Stomach smooth muscle (tissue), 2 donors: ENCODE results near the gene DCST1.

Experiments used
- H3K27ac ChIP-seq: one replicate; pipeline ENCODE4 v1.7.0; 2013; ENCODE audit warnings: mild to moderate bottlenecking, low read length, inconsistent platforms
- H3K27me3 ChIP-seq, 2 donors: one replicate each; pipeline ENCODE4 v1.7.0; 2013; ENCODE audit warnings: low read length in 2 of 2; ENCODE audit not compliant: insufficient read depth in 2 of 2, control insufficient read depth in 1 of 2
- H3K36me3 ChIP-seq, 2 donors: one replicate each; pipeline ENCODE4 v1.7.0; 2013; ENCODE audit warnings: low read length in 2 of 2; ENCODE audit not compliant: control insufficient read depth in 2 of 2, insufficient read depth in 2 of 2
- H3K4me1 ChIP-seq: one replicate; pipeline ENCODE4 v1.7.0; 2013; ENCODE audit warnings: low read length; ENCODE audit not compliant: control insufficient read depth, insufficient read depth
- H3K4me3 ChIP-seq, 2 donors: one replicate each; pipeline ENCODE4 v1.7.0; 2013; ENCODE audit warnings: low read length in 2 of 2
- H3K9ac ChIP-seq, 2 donors: one replicate each; pipeline ENCODE4 v1.7.0; 2013; ENCODE audit warnings: low read length in 2 of 2, mild to moderate bottlenecking in 1 of 2
- H3K9me3 ChIP-seq, 2 donors: one replicate each; pipeline ENCODE4 v1.7.0; 2013; ENCODE audit warnings: low read length in 2 of 2; ENCODE audit not compliant: control insufficient read depth in 2 of 2
- donor health status: healthy.
- donor health status: Pancreatic carcinoma.

Gene DCST1

GRCh38 chr1:155037043-155037442 is 3.4 kb downstream of the DCST1 start:
- no peaks in the 10 kb centered on the region for H3K36me3 ChIP-seq
- H3K4me3 ChIP-seq, result no peak overlapping the region
- no peaks in the 10 kb centered on the region for H3K27me3 ChIP-seq
- no peak overlapping the region for H3K9ac ChIP-seq
- H3K4me1 ChIP-seq, result peaks cover 2% of the 10 kb centered on the region
- no peaks in the 10 kb centered on the region for H3K9me3 ChIP-seq
- H3K27ac ChIP-seq, result no peak overlapping the region

GRCh38 chr1:155037851-155038441 is 4.3 kb downstream of the DCST1 start:
- Histone ChIP-seq H3K4me1 (no peaks in the 10 kb centered on the region), H3K36me3 (no peaks in the 10 kb centered on the region), H3K4me3 (no peak overlapping the region), H3K27ac (no peak overlapping the region), H3K9ac (no peak overlapping the region), H3K9me3 (no peaks in the 10 kb centered on the region), H3K27me3 (no peaks in the 10 kb centered on the region)

GRCh38 chr1:155038602-155039307 is 5.1 kb downstream of the DCST1 start:
- H3K27ac ChIP-seq, result no peak overlapping the region
- H3K4me3 ChIP-seq, result no peak overlapping the region
- H3K36me3 ChIP-seq, result no peaks in the 10 kb centered on the region
- H3K27me3 ChIP-seq, result no peaks in the 10 kb centered on the region
- H3K4me1 ChIP-seq, result no peaks in the 10 kb centered on the region
- H3K9ac ChIP-seq, result no peak overlapping the region
- H3K9me3 ChIP-seq, result no peaks in the 10 kb centered on the region

GRCh38 chr1:155039308-155039669 is 5.7 kb downstream of the DCST1 start:
- no peaks in the 10 kb centered on the region for H3K36me3 ChIP-seq
- no peak overlapping the region for H3K27ac ChIP-seq
- no peaks in the 10 kb centered on the region for H3K4me1 ChIP-seq
- H3K9ac ChIP-seq, result no peak overlapping the region
- no peaks in the 10 kb centered on the region for H3K9me3 ChIP-seq
- H3K27me3 ChIP-seq, result no peaks in the 10 kb centered on the region
- H3K4me3 ChIP-seq, result no peak overlapping the region

GRCh38 chr1:155040358-155041093 is 6.9 kb downstream of the DCST1 start:
- H3K4me3 ChIP-seq, result no peak overlapping the region
- H3K9ac ChIP-seq, result no peak overlapping the region
- H3K27ac ChIP-seq, result no peak overlapping the region
- H3K9me3 ChIP-seq, result no peaks in the 10 kb centered on the region
- H3K36me3 ChIP-seq, result no peaks in the 10 kb centered on the region
- no peaks in the 10 kb centered on the region for H3K27me3 ChIP-seq
- peaks cover 3% of the 10 kb centered on the region for H3K4me1 ChIP-seq

GRCh38 chr1:155042789-155043188 is 9.2 kb downstream of the DCST1 start:
- no peaks in the 10 kb centered on the region for H3K36me3 ChIP-seq
- H3K27me3 ChIP-seq, result no peaks in the 10 kb centered on the region
- no peak overlapping the region for H3K4me3 ChIP-seq
- peaks cover 3% of the 10 kb centered on the region for H3K4me1 ChIP-seq
- H3K27ac ChIP-seq, result no peak overlapping the region
- H3K9ac ChIP-seq, result no peak overlapping the region
- H3K9me3 ChIP-seq, result no peaks in the 10 kb centered on the region

GRCh38 chr1:155043301-155043702 is 9.7 kb downstream of the DCST1 start:
- Histone ChIP-seq H3K27me3 (no peaks in the 10 kb centered on the region), H3K27ac (no peak overlapping the region), H3K9me3 (no peaks in the 10 kb centered on the region), H3K4me3 (no peak overlapping the region), H3K36me3 (no peaks in the 10 kb centered on the region), H3K9ac (no peak overlapping the region), H3K4me1 (peaks cover 3% of the 10 kb centered on the region)

- Histone ChIP-seq H3K9me3 (no peaks in the 10 kb centered on the region), H3K9ac (no peak overlapping the region), H3K4me1 (peaks cover 3% of the 10 kb centered on the region), H3K4me3 (no peak overlapping the region), H3K27me3 (no peaks in the 10 kb centered on the region), H3K27ac (no peak overlapping the region), H3K36me3 (no peaks in the 10 kb centered on the region)
These were observed 10.2 kb downstream of the DCST1 start for GRCh38 chr1:155043793-155044192.

GRCh38 chr1:155044365-155044764 is 10.7 kb downstream of the DCST1 start:
- Histone ChIP-seq H3K27ac (no peak overlapping the region), H3K4me1 (peaks cover 7% of the 10 kb centered on the region), H3K27me3 (no peaks in the 10 kb centered on the region), H3K4me3 (no peak overlapping the region), H3K36me3 (no peaks in the 10 kb centered on the region), H3K9ac (no peak overlapping the region), H3K9me3 (no peaks in the 10 kb centered on the region)

GRCh38 chr1:155044812-155045657 is 11.4 kb downstream of the DCST1 start:
- Histone ChIP-seq H3K27me3 (no peaks in the 10 kb centered on the region), H3K4me1 (peaks cover 13% of the 10 kb centered on the region), H3K9ac (peak overlapping the region in 1 of 2 donors; percentile 13), H3K4me3 (no peak overlapping the region), H3K36me3 (no peaks in the 10 kb centered on the region), H3K9me3 (no peaks in the 10 kb centered on the region), H3K27ac (no peak overlapping the region)
